ENCODE data around the gene ALPI. TPM values are rescaled to one million over a fixed set of nuclear protein-coding genes. Genes with fewer than 3 reads are reported as not detected.
"Not testable (repeated sequence)": the region's sequence is repeated elsewhere in the genome, so short reads cannot be mapped to it uniquely, and the experiment has no call there.

Gene ALPI
- total and polyA plus RNA-seq, 4 donors, result 0.20 TPM; not detected in 3

DNA sequence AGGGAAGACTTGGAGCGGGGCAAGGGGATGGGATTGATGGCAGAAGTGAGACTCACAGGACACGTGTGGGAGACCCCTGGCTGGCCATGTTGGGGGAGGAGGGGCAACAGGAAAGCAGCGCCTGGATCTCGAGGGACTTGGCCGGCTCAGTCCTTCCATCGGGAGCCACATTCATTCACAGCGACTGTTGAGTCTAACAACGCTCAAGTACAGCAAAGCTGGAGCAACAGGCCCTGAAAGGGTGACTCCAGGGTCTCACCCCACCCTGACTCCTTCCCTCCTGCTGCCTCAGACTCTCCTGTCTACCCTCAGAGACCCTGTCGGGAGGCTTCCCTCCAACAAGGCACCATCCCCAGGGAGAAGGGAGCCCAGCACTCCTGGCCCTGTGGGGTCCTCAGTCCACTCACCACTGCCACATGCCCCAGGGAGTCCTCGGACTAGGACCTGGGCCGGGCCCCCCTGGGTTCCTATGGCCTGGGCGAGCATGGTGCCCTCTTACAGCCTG, 14.8 kb upstream of the ALPI start:
- 76% methylated on average over 12 of the region's 12 CpGs for WGBS (ENCODE audit: insufficient coverage)
- Histone ChIP-seq H3K36me3 (ENCODE audit: control insufficient read depth, insufficient read depth, low read length) (no peaks in the 10 kb centered on the region), H3K9me3 (ENCODE audit: control insufficient read depth, insufficient read depth, low read length) (no peaks in the 10 kb centered on the region), H3K4me3 (ENCODE audit: low read depth, low read length) (no peak overlapping the region), H3K27me3 (ENCODE audit: control insufficient read depth, insufficient read depth, low read length) (no peaks in the 10 kb centered on the region), H3K27ac (ENCODE audit: low read depth, low read length) (no peak overlapping the region), H3K4me1 (ENCODE audit: control insufficient read depth, insufficient read depth, low read length) (peaks cover 9% of the 10 kb centered on the region)
- no peak for DNase-seq (ENCODE audit: low read depth in 4 of 6, low spot score in 6 of 6)

DNA sequence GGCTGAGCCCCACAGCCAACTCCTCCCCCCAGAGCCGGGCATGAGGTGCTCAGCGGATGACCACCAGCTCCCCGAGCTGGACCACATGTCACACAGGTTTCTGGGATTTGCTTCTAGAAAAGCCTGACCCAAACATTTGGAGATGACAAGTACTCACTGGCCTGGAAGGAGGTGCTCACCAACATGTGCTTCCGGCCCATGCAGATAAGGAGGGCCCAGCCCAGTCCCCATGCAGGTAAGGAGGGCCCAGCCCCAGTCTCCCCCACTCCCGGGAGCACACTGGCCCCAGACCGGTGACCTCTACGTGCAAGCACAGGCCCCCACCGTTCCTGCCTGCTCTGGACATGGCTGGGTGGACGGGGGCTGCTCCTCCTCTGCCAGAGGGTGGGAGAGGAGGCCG, 14.0 kb upstream of the ALPI start:
- not testable (repeated sequence) for DNase-seq (ENCODE audit: low read depth in 4 of 6, low spot score in 6 of 6); H3K9me3 ChIP-seq (ENCODE audit: control insufficient read depth, insufficient read depth, low read length); H3K4me3 ChIP-seq (ENCODE audit: low read depth, low read length); H3K27ac ChIP-seq (ENCODE audit: low read depth, low read length); H3K36me3 ChIP-seq (ENCODE audit: control insufficient read depth, insufficient read depth, low read length); H3K27me3 ChIP-seq (ENCODE audit: control insufficient read depth, insufficient read depth, low read length)
- H3K4me1 ChIP-seq (ENCODE audit: control insufficient read depth, insufficient read depth, low read length), result peaks cover 16% of the 10 kb centered on the region
- WGBS (ENCODE audit: insufficient coverage), result 88% methylated on average over 4 of the region's 10 CpGs

DNA sequence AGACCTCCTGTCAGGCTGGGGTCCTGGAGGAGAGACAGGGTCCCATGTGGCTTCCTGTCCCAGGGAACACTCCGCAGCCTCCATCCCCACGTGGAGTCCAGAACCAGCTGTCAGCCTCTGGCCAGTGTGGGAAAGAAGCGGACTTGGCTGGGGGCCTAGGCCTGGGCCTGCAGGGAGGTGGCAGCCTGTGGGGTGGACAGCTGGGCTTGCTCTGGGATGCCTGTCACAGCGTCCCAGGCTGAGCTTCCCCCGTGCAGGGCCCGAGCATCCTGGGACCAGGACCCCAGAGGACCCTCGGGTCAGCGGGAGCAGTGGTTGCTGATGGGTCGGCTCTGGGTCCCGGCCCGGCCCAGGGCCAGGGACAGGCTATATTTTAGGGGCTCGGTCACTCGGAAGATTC, 13.5 kb upstream of the ALPI start:
- not testable (repeated sequence) for H3K4me3 ChIP-seq (ENCODE audit: low read depth, low read length); H3K27me3 ChIP-seq (ENCODE audit: control insufficient read depth, insufficient read depth, low read length); DNase-seq (ENCODE audit: low read depth in 4 of 6, low spot score in 6 of 6); H3K9me3 ChIP-seq (ENCODE audit: control insufficient read depth, insufficient read depth, low read length); H3K36me3 ChIP-seq (ENCODE audit: control insufficient read depth, insufficient read depth, low read length); H3K27ac ChIP-seq (ENCODE audit: low read depth, low read length)
- 80% methylated on average over 11 of the region's 13 CpGs for WGBS (ENCODE audit: insufficient coverage)
- H3K4me1 ChIP-seq (ENCODE audit: control insufficient read depth, insufficient read depth, low read length), result peaks cover 21% of the 10 kb centered on the region

DNA sequence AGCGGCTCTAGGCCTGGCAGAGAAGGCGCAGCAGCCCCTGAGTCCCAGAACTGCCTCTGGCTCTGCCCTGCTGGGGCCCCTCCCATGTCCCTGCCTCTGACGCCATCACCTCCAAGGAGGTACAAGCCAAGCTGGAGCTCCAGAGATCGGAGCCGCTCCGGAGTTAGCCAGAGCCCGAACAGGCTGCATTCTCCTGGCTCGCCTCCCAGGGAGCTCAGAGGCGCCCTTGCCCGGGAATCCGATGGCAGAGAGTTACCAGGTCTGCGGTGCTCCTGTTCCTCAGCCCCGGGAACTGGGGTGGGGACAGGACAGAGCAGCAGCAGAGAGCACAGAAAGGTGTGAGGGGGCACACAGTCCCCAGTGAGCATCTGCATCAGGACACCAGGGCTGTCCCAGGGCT, 12.9 kb upstream of the ALPI start:
- not testable (repeated sequence) for DNase-seq (ENCODE audit: low read depth in 4 of 6, low spot score in 6 of 6); H3K9me3 ChIP-seq (ENCODE audit: control insufficient read depth, insufficient read depth, low read length); H3K27me3 ChIP-seq (ENCODE audit: control insufficient read depth, insufficient read depth, low read length); H3K27ac ChIP-seq (ENCODE audit: low read depth, low read length); H3K36me3 ChIP-seq (ENCODE audit: control insufficient read depth, insufficient read depth, low read length); H3K4me3 ChIP-seq (ENCODE audit: low read depth, low read length)
- peaks cover 27% of the 10 kb centered on the region for H3K4me1 ChIP-seq (ENCODE audit: control insufficient read depth, insufficient read depth, low read length)
- 65% methylated on average over 7 of the region's 13 CpGs for WGBS (ENCODE audit: insufficient coverage)

DNA sequence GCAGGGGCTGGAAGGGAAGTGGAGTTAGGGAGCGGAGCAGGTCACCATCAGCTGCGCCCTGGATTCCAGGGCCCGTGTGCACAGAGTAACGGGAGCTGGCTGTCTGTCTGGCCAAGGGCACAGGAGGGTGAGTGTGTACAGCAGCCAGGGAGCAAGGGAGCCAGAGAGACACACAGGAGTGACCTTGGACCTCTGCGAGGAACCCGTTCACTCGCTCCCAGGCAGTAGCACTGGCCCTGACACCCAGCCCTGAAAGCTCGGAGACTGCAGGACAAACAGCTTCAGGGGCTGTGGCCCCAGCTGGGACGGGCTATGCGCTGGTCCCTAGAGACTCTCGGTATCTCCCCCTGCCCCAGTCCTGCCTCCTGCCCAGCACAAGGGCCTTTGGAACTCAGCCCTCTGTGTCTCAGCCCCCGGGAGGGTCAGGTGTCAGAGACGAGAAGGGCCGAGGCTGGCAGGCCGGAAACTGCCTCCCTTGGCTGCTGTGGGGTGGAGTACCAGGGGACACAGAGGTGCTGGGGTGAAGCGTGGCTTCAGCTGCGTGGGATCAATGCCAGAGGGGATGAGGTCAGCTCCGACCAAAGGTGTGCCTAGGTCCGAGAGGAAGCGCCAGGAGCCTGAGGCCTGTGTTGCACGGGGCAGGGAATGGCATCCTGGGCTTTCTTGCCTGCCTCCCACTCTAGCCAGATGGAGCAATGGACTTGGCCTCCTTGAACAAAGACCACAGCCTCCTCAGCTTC, 12.1 kb upstream of the ALPI start:
- H3K27me3 ChIP-seq (ENCODE audit: control insufficient read depth, insufficient read depth, low read length); H3K9me3 ChIP-seq (ENCODE audit: control insufficient read depth, insufficient read depth, low read length); H3K36me3 ChIP-seq (ENCODE audit: control insufficient read depth, insufficient read depth, low read length); H3K4me3 ChIP-seq (ENCODE audit: low read depth, low read length); H3K27ac ChIP-seq (ENCODE audit: low read depth, low read length); DNase-seq (ENCODE audit: low read depth in 4 of 6, low spot score in 6 of 6): not testable (repeated sequence)
- 68% methylated on average over 9 of the region's 21 CpGs for WGBS (ENCODE audit: insufficient coverage)
- H3K4me1 ChIP-seq (ENCODE audit: control insufficient read depth, insufficient read depth, low read length), result peaks cover 31% of the 10 kb centered on the region

DNA sequence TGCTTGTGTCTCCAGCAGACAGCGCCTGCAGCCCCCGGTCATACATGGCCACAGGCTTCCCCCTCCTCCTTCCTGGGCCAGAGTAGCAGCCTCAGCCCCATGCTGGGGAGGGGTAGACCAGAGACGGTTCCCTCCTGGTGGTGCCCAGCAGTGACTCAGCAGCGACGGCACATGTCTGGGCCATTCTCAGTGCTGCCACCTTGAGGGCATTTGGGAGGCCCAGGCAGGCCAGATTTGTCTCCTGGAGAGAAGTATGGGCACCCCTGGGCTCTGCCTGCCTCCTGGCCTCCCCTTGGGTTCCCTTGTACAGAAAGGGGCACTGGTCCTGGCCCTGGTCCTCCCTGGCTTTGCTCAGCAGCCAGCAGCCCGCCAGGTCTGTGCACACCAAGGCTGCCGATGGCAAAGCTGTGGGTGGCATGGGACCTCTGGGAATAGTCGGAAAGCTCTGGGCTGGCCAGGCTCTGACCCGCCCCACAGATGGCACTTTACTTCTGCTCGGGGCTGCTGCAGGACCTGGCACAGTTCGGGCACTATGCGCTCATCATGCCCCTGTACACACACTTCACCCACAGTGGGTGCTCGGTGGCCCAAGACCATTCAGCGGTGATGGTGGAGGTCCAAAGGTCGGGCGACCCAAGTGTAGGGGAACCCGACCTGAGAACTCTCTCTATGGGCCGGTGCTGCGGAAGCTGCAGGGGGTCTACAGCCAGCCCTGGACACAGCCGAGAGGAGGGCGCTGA, 11.4 kb upstream of the ALPI start:
- peak in 1 of 6 donors; percentile 31 for DNase-seq (ENCODE audit: low read depth in 4 of 6, low spot score in 6 of 6)
- WGBS (ENCODE audit: insufficient coverage), result 82% methylated on average over 18 of the region's 21 CpGs
- Histone ChIP-seq H3K4me3 (ENCODE audit: low read depth, low read length) (no peak overlapping the region), H3K36me3 (ENCODE audit: control insufficient read depth, insufficient read depth, low read length) (no peaks in the 10 kb centered on the region), H3K9me3 (ENCODE audit: control insufficient read depth, insufficient read depth, low read length) (no peaks in the 10 kb centered on the region), H3K27ac (ENCODE audit: low read depth, low read length) (no peak overlapping the region), H3K4me1 (ENCODE audit: control insufficient read depth, insufficient read depth, low read length) (peaks cover 27% of the 10 kb centered on the region), H3K27me3 (ENCODE audit: control insufficient read depth, insufficient read depth, low read length) (no peaks in the 10 kb centered on the region)

DNA sequence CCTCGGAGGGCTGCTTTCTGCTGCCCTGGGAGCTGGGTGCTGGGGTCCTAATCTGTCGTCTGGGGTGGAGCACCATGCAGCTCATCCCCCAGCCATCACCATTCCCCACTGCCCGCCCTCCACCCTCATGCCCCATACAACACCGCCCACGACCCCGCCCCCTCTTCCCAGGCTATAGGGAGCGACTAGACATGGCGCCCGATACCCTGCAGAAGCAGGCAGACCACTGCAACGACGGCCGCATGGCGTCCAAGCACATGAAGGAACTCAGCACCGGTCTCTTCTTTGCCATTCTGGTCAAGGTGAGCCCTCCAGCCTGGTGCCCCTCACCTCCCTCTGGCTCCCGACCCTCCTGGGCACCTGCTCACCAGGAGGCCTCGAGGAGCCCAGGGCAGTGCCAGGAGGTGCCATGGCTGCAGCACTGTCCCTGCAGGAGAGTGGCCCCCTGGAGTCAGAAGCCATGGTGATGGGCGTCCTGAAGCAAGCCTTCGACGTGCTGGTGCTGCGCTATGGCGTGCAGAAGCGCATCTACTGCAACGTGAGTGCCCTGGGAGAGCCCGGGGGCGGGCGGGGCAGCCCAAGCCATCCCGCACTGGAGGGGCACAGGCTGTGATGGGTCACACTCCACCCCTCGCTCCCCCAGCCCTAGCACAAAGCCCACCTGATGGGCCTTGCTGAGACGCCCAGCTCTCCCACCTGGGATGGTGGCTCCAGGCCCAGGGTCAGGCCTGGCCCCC, 10.6 kb upstream of the ALPI start:
- H3K27ac ChIP-seq (ENCODE audit: low read depth, low read length); H3K4me3 ChIP-seq (ENCODE audit: low read depth, low read length); H3K9me3 ChIP-seq (ENCODE audit: control insufficient read depth, insufficient read depth, low read length); H3K27me3 ChIP-seq (ENCODE audit: control insufficient read depth, insufficient read depth, low read length); DNase-seq (ENCODE audit: low read depth in 4 of 6, low spot score in 6 of 6); H3K36me3 ChIP-seq (ENCODE audit: control insufficient read depth, insufficient read depth, low read length): not testable (repeated sequence)
- 78% methylated on average over 13 of the region's 29 CpGs for WGBS (ENCODE audit: insufficient coverage)
- H3K4me1 ChIP-seq (ENCODE audit: control insufficient read depth, insufficient read depth, low read length), result peaks cover 27% of the 10 kb centered on the region

DNA sequence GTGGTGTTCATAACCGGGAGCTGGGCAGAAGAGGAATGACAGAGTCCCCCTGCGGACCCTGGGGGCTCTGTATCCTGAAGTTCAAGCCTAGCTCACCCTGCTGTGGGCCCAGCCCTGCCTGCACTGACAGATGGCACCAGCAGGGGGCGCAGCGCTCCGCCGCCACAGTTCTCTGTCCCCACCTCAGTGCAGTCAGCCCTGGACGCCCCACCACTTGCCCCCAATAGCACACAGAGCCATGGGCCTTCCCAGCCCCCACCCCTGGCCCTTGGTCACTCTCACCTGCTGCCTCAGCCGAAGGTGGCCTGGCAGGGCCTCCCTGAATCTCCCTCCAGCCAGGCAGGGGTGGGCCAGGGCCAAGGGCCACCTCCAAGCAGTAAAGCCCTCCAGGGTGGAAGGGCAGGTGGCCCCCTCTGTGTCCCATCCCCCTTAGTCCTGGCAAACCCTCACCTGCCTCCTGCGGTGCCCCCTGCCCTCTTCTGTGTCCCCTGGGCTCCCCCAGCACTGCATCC, 9.6 kb upstream of the ALPI start:
- peaks cover 22% of the 10 kb centered on the region for H3K4me1 ChIP-seq (ENCODE audit: control insufficient read depth, insufficient read depth, low read length)
- WGBS (ENCODE audit: insufficient coverage), result 27% methylated on average over 7 of the region's 9 CpGs
- DNase-seq (ENCODE audit: low read depth in 4 of 6, low spot score in 6 of 6), result peak in 1 of 6 donors; percentile 35
- H3K4me3 ChIP-seq (ENCODE audit: low read depth, low read length); H3K9me3 ChIP-seq (ENCODE audit: control insufficient read depth, insufficient read depth, low read length); H3K27me3 ChIP-seq (ENCODE audit: control insufficient read depth, insufficient read depth, low read length); H3K27ac ChIP-seq (ENCODE audit: low read depth, low read length); H3K36me3 ChIP-seq (ENCODE audit: control insufficient read depth, insufficient read depth, low read length): not testable (repeated sequence)

DNA sequence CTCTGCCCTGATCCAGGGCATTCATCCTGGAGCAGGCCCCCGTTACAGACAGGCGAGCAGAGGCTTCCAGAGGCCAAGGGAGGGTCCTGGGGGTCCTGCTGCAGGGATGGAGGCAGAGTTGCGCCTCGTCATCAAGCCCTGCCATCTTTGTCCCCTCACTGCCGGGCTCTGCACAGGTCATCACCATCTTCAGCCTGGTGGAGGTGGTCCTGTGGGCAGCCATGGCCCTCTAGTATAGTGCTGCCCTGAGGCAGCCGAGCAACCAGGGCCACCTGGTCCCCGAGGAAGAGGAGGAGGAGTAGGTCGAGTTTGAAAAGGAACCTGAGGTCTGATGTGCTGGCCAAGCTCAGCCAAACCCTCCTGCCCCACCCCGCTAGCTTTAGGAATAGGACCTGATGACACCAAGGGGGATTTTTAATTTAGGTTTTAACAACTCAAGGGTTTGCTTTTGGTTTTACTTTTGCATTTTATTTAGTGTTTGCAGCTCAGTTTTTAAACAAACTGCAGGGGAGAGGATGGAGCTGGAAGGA, 8.8 kb upstream of the ALPI start:
- Histone ChIP-seq H3K27me3 (ENCODE audit: control insufficient read depth, insufficient read depth, low read length) (no peaks in the 10 kb centered on the region), H3K4me1 (ENCODE audit: control insufficient read depth, insufficient read depth, low read length) (peaks cover 22% of the 10 kb centered on the region), H3K9me3 (ENCODE audit: control insufficient read depth, insufficient read depth, low read length) (no peaks in the 10 kb centered on the region), H3K36me3 (ENCODE audit: control insufficient read depth, insufficient read depth, low read length) (no peaks in the 10 kb centered on the region), H3K4me3 (ENCODE audit: low read depth, low read length) (no peak overlapping the region), H3K27ac (ENCODE audit: low read depth, low read length) (no peak overlapping the region)
- DNase-seq (ENCODE audit: low read depth in 4 of 6, low spot score in 6 of 6), result no peak
- WGBS (ENCODE audit: insufficient coverage), result 79% methylated on average over 5 of the region's 9 CpGs
